HG03378 (cell line): ENCODE data around the gene PLEKHM2.

Experiments
- ATAC-seq: cut with Tn5 transposase; IDR thresholded peaks from one replicate; pipeline ENCODE4 v1.9.1; 2021; ENCODE audit warnings: mild to moderate bottlenecking, moderate library complexity; ENCODE audit not compliant: unreplicated experiment

The PLEKHM2 gene

DNA sequence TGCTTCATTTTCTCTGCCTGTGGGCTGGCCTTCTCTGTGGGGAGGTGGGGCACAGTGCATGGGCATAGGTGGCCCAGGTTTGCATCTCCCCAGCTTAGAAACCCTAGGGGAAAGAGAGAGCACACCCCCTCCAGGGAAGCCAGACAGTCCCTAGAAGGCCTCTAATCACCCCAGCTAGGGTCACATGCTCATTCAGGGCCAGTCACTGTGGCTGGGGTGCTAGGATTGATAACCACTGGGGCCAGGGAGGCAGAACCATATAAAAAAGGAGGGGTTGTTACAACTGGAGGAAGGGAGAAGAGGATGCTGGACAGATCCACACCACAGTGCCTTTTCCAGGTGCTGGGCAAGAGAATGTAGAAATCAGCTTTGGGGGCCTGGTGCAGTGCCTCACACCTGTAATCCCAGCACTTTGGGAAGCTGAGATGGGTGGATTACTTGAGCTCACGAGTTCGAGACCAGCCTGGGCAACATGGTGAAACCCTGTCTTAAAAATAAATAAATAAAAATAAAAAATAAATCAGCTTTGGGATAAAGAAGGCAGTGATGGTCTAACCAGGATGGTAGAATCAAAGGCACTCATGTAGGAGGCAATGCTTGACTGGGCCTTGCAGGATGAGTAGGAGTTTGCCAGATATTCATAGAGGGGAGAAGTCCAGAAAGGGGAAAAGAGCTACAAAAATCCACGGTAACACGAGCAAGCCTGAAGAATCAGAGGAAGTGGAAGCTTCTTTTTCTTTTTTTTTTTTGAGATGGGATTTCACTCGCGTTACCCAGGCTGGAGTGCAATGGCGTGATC lies 94.0 kb downstream of the PLEKHM2 start:
- no peak for ATAC-seq
